GM12872 (cell line): ENCODE results near the gene ANKRD12.

Experiments used
- TF ChIP-seq, protein P1 (sequence below): IDR thresholded peaks from 3 replicates; pipeline ENCODE4 v1.5.1; 2011; ENCODE audit warnings: low read depth, mild to moderate bottlenecking, low read length, moderate library complexity; ENCODE audit not compliant: insufficient read depth

ANKRD12 gene

DNA sequence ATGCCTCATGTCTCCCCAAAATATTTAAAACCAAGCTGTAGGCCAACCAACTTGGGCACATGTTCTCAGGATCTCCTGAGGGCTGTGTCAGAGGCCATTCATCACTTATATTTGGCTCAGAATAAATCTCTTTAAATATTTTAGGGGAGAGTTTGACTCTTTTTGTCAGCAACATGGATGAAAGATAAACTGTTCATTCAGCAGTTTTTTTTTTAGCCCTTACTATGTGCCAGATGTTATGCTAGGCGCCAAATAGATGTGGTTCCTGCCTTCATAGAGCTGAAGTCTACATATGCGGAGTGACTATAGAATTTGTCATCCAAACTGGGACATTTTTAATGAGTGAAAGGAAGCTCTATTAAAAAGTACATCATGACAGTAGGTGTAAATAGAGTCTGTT is 155.5 kb downstream of the ANKRD12 start:
- TF ChIP-seq, protein P1, sequence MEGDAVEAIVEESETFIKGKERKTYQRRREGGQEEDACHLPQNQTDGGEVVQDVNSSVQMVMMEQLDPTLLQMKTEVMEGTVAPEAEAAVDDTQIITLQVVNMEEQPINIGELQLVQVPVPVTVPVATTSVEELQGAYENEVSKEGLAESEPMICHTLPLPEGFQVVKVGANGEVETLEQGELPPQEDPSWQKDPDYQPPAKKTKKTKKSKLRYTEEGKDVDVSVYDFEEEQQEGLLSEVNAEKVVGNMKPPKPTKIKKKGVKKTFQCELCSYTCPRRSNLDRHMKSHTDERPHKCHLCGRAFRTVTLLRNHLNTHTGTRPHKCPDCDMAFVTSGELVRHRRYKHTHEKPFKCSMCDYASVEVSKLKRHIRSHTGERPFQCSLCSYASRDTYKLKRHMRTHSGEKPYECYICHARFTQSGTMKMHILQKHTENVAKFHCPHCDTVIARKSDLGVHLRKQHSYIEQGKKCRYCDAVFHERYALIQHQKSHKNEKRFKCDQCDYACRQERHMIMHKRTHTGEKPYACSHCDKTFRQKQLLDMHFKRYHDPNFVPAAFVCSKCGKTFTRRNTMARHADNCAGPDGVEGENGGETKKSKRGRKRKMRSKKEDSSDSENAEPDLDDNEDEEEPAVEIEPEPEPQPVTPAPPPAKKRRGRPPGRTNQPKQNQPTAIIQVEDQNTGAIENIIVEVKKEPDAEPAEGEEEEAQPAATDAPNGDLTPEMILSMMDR, result no peak

DNA sequence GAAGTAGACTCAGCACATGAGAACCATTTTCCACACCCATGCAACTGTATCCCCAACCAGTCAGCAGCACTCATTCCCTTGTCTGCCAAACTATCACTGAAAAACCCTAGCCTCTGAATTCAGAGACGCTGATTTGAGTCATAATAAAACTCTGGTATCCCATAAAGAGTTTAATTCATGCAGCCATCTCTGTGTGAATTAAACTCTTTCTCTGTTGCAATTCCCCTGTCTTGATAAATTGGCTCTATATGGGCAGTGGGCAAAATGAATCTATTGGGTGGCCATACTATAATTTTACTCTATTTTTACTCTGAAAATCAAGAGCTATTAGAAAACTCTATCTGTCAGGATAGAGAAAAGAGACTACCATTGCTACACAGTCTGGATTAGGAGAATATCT is 157.4 kb downstream of the ANKRD12 start:
- TF ChIP-seq, protein P1, result no peak

DNA sequence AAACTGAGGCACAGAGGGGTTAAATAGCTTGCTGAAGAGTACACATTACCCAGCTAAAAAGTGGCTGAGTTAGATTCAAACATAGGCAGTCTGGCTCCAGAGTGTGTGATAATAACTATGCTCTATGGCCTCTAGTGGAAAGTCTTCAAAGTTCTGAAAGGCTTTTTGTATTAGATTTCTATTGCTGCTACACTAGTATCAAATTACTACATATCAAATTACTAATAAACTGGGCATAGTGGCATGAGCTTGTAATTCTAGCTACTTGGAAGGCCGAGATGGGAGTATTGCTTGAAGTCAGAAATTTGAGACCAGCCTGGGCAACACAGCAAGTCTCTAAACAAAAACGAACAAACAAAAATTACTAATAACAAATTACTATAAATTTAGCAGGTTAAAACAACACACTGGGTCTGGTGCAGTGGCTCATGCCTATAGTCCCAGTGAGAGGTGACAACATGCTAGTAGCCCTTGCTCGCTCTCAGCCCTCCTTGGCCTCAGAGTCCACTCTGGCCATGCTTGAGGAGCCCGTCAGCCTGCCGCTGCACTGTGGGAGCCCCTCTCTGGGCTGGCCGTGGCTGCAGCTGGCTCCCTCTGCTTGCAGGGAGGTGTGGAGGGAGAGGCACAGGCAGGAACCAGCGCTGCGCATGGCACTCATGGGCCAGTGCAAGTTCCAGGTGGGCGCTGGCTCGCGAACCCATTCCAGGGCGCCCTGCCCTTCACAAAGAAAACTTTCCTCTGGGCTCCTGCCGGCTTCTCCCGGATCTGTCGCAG is 159.8 kb downstream of the ANKRD12 start:
- TF ChIP-seq, protein P1, result no peak

DNA sequence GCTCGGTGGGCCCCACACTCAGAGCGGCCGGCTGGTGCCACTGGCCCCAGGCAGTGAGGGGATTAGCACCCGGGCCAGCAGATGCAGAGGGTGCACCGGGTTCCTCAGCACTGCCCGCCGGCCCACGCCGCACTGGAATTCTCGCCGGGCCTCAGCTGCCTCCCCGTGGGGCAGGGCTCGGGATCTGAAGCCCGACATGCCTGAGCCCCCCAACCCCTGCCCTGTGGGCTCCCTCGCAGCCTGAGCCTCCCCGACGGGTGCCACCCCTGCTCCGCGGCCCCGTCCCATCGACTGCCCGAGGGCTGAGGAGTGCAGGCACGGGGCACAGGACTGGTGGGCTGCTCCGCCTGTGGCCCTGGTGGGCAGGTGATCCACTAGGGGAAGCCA is 160.4 kb downstream of the ANKRD12 start:
- TF ChIP-seq, protein P1, result no peak

DNA sequence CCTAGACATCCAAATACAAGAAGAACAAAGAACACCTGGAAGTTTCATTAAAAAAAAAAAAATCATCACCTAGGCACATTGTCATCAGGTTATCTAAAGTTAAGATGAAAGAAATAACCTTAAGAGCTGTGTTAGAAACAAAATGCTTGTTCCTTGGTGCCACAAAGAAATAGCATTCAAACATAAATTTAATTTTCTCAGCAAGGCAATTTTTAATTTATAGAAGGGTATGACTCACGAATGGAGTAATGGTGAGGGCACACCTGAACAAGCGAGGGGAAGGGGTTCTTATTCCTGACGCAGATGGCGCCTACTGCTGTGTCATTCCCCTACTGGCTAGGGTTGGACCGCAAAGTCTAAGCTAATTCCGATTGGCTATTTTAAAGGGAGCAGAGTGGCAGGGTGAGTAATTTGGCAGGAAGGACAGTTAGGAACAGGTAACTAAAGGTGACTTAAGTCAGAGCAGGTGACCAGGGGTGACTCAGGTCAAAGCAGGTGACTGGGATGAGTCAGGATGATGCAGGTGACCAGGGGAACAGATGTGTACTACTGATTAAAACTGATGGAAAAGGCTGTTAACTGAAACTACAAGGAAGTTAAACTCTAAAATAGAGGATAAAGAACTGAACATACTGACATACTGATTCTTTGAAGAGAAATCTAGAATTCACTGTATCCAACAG is 167.9 kb downstream of the ANKRD12 start:
- TF ChIP-seq, protein P1, result no peak

DNA sequence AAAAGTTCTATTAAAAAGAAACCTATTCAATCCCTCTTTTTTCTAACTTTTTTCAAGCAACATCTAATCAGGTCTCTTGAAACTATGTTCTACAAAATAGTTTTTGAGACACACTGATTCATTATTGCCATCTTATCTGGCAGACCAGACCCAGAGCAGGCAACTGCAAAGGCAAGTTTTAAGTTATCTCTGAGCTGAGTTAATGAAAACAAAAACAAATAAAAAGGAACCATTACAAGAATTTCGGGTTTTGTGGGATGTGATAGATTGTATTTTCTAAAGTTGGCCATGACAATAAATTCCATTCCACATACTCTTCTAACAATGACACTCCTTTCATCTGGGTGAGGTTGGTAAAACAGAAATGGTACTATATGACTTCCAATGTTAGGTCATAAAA is 182.8 kb downstream of the ANKRD12 start:
- TF ChIP-seq, protein P1, result no peak

DNA sequence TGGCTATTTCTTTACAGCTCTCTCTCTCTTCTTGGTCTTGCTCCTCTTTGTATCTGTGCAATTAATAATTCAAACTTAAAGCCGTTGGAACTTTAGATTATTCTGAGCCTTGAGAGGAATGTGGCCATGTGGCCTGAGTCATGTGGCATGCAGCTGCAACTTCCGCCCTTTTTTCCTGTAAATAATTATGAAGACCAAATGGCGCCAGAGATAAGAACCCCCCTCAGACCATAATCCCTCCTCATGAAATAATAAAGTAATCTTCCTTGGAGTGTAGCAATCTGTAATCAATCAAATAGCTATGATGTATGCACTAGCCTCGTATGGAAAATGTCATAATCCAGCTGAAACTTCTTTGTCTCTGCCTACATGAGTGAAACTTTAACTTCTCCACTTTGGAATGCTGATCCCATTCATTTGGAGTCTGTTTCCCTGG is 184.5 kb downstream of the ANKRD12 start:
- TF ChIP-seq, protein P1, result no peak
